ENCODE results near the gene CSH1.
A peak's percentile ranks its signal among the peaks of the same experiment; 100 is the strongest.
"Not testable (repeated sequence)": the region's sequence is repeated elsewhere in the genome, so short reads cannot be mapped to it uniquely, and the experiment has no call there.

CSH1 gene

GRCh38 chr17:63866625-63867024 lies 29.7 kb downstream of the CSH1 start:
- DNase-seq (ENCODE audit: low read depth) = not testable (repeated sequence)

- DNase-seq (ENCODE audit: low read depth) = no peak
Measured at GRCh38 chr17:63859257-63859656, 37.1 kb downstream of the CSH1 start.

- not testable (repeated sequence) for DNase-seq (ENCODE audit: low read depth)
Measured at GRCh38 chr17:63856425-63856824, 39.9 kb downstream of the CSH1 start.

GRCh38 chr17:63855185-63855584 lies 41.2 kb downstream of the CSH1 start:
- no peak for DNase-seq (ENCODE audit: low read depth)

- DNase-seq (ENCODE audit: low read depth) = no peak
Measured at GRCh38 chr17:63854709-63855108, 41.7 kb downstream of the CSH1 start.

GRCh38 chr17:63853260-63853659 lies 43.1 kb downstream of the CSH1 start:
- DNase-seq (ENCODE audit: low read depth) = no peak

GRCh38 chr17:63850401-63850800 lies 46.0 kb downstream of the CSH1 start:
- no peak for DNase-seq (ENCODE audit: low read depth)

GRCh38 chr17:63848834-63849689 lies 47.3 kb downstream of the CSH1 start:
- DNase-seq (ENCODE audit: low read depth) = peak; percentile 88

- no peak for DNase-seq (ENCODE audit: low read depth)
Measured at GRCh38 chr17:63847525-63848249, 48.7 kb downstream of the CSH1 start.

GRCh38 chr17:63845509-63845908 lies 50.9 kb downstream of the CSH1 start:
- no peak for DNase-seq (ENCODE audit: low read depth)

Data from EH (cell line).